Upper lobe of left lung (tissue), 4 donors: ENCODE results near the gene MAST4.
"Not testable (repeated sequence)": the region's sequence is repeated elsewhere in the genome, so short reads cannot be mapped to it uniquely, and the experiment has no call there.

Source experiments
- EP300 ChIP-seq, 4 donors: sonication (generic); formaldehyde crosslinking; IDR thresholded peaks; one replicate each; pipeline ENCODE4 v1.5.1; 2017; ENCODE audit warnings: antibody characterized with exemption in 4 of 4, control low read depth in 2 of 4
- TF ChIP-seq, protein P1 (sequence below), 6 experiments: fragments of 450-650 bp in 4 of 6; fragments of 200-600 bp in 2 of 6; sonication (generic) in 2 of 6; IDR thresholded peaks; one replicate each; pipeline ENCODE4 v1.5.1; 2016 to 2019; ENCODE audit warnings: antibody characterized with exemption in 6 of 6

DNA sequence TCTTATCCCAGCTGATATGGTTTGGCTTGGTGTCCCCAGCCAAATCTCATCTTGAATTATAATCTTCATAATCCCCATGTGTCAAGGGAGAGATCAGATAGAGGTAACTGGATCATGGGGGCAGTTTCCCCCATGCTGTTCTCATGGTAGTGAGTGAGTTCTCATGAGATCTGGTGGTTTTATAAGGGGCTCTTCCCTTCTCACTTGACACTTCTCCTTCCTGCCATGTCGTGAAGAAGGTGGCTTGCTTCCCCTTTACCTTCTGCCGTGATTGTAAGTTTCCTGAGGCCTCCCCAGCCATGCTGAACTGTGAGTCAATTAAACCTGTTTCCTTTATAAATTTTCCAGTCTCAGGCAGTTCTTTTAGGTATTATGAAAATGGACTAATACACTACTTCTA, 226.7 kb downstream of the MAST4 start:
- not testable (repeated sequence) for TF ChIP-seq EP300 (IDR thresholded peaks at IDR 0.05)
- TF ChIP-seq, protein P1, sequence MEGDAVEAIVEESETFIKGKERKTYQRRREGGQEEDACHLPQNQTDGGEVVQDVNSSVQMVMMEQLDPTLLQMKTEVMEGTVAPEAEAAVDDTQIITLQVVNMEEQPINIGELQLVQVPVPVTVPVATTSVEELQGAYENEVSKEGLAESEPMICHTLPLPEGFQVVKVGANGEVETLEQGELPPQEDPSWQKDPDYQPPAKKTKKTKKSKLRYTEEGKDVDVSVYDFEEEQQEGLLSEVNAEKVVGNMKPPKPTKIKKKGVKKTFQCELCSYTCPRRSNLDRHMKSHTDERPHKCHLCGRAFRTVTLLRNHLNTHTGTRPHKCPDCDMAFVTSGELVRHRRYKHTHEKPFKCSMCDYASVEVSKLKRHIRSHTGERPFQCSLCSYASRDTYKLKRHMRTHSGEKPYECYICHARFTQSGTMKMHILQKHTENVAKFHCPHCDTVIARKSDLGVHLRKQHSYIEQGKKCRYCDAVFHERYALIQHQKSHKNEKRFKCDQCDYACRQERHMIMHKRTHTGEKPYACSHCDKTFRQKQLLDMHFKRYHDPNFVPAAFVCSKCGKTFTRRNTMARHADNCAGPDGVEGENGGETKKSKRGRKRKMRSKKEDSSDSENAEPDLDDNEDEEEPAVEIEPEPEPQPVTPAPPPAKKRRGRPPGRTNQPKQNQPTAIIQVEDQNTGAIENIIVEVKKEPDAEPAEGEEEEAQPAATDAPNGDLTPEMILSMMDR (IDR thresholded peaks at IDR 0.05) = not testable (repeated sequence)
